H1 (cell line): ENCODE measurements around the gene CALY. TPM values are rescaled to one million over a fixed set of nuclear protein-coding genes. Genes with fewer than 3 reads are reported as not detected.

Experiments
- CBX5 ChIP-seq: fragments of 300-800, 300-1000 bp; sonication (generic); IDR thresholded peaks from 2 replicates; pipeline ENCODE4 v1.7.1; 2016; ENCODE audit warnings: antibody characterized with exemption, low read length, low read depth
- CTCF ChIP-seq, 3 experiments: IDR thresholded peaks; 1 replicate in 2 of 3; 2 replicates in 1 of 3; pipeline versions ENCODE4 v1.5.1 to v1.6.1; 2011; ENCODE audit warnings: low read length in 3 of 3, mild to moderate bottlenecking in 3 of 3, inconsistent platforms in 2 of 3, low read depth in 1 of 3, moderate library complexity in 1 of 3; ENCODE audit not compliant: insufficient read depth in 1 of 3; ENCODE audit errors: control extremely low read depth in 1 of 3
- JUND ChIP-seq: IDR thresholded peaks from 2 replicates; pipeline ENCODE4 v1.6.1; 2011; ENCODE audit warnings: mild to moderate bottlenecking, improper control_type of control experiment, low read length
- KDM4A ChIP-seq: IDR thresholded peaks from one replicate; pipeline ENCODE4 v1.7.1; 2012; ENCODE audit warnings: low read depth, mild to moderate bottlenecking, moderate library complexity, low read length, inconsistent platforms; ENCODE audit not compliant: severe bottlenecking
- polyA plus RNA-seq, 7 experiments: library from polyadenylated mRNA; depleted of rRNA in 3 of 7; stranded (reverse) in 5 of 7; unstranded in 2 of 7; fragments of >200 nt in 5 of 7; fragments of 200-250 nt in 2 of 7; gene quantifications; 1 replicate in 5 of 7; 2 replicates in 1 of 7; 4 replicates in 1 of 7; pipeline versions ENCODE4 v1.2.1 to v1.2.3, GENCODE V29; 2011 to 2013; ENCODE audit warnings: missing spikeins in 2 of 7, mixed read lengths in 2 of 7
- total RNA-seq: library from RNA; stranded (reverse); fragmentation: NEBNext Ultra II Directional; extraction: Animal tissue kit (Norgen Biotek cat#: 25700); gene quantifications from 2 replicates; pipeline ENCODE4 v1.2.1, GENCODE V29; 2021

The CALY gene
- total and polyA plus RNA-seq, 2 of the 8 experiments (the other 6 are each of a cell fraction or from before 2014, with no cell fraction given) = 1.3 to 1.5 TPM

GRCh38 chr10:133314911-133315310 is 21.8 kb downstream of the CALY start (continued):
- TF ChIP-seq JUND = no peak
- no peak for TF ChIP-seq KDM4A
- TF ChIP-seq CBX5 = no peak
- TF ChIP-seq CTCF (IDR thresholded peaks at IDR 0.05; ENCODE audit: control extremely low read depth in 1 of 3, insufficient read depth in 1 of 3, low read depth in 1 of 3, low read length in 3 of 3) = no peak
